Kidney (tissue), 14 donors: ENCODE data around the gene MXRA7. TPM values are rescaled to one million over a fixed set of nuclear protein-coding genes. Genes with fewer than 3 reads are reported as not detected.

Experiments used
- DNase-seq, 5 donors: peaks; one replicate each; pipeline ENCODE4 v3.0.0-alpha.2; 2013 to 2020
- FAIRE-seq: peaks from 2 replicates; lab custom pipeline; 2012; peaks lifted over from hg19 to GRCh38; lab: Jason Lieb, UNC
- H3K27ac ChIP-seq, 2 donors: one replicate each; pipeline ENCODE4 v1.7.0; 2013; ENCODE audit warnings: low read depth in 2 of 2, low read length in 2 of 2, inconsistent platforms in 1 of 2
- H3K27me3 ChIP-seq: one replicate; pipeline ENCODE4 v1.7.1; 2013; ENCODE audit warnings: low read length, inconsistent platforms; ENCODE audit not compliant: control insufficient read depth, insufficient read depth
- H3K36me3 ChIP-seq, 3 donors: one replicate each; pipeline versions ENCODE4 v1.7.0 to v1.7.1; 2013; ENCODE audit warnings: low read length in 3 of 3, control low read depth in 1 of 3, inconsistent platforms in 1 of 3; ENCODE audit not compliant: insufficient read depth in 3 of 3, control insufficient read depth in 2 of 3
- H3K4me1 ChIP-seq, 3 donors: one replicate each; pipeline versions ENCODE4 v1.7.0 to v1.7.1; 2013; ENCODE audit warnings: low read length in 3 of 3, inconsistent platforms in 1 of 3, low read depth in 1 of 3; ENCODE audit not compliant: control insufficient read depth in 2 of 3, insufficient read depth in 2 of 3
- H3K4me3 ChIP-seq, 3 donors: one replicate each; pipeline versions ENCODE4 v1.7.0 to v1.8.1; 2013; ENCODE audit warnings: low read length in 3 of 3, control low read depth in 1 of 3, inconsistent platforms in 1 of 3
- H3K9ac ChIP-seq, 3 donors: one replicate each; pipeline versions ENCODE4 v1.7.0 to v1.7.1; 2013; ENCODE audit warnings: low read length in 3 of 3, control low read depth in 1 of 3, inconsistent platforms in 1 of 3
- H3K9me3 ChIP-seq, 3 donors: one replicate each; pipeline versions ENCODE4 v1.7.0 to v1.7.1; 2013; ENCODE audit warnings: low read length in 3 of 3, control low read depth in 1 of 3, inconsistent platforms in 1 of 3; ENCODE audit not compliant: control insufficient read depth in 2 of 3, insufficient read depth in 1 of 3
- CTCF ChIP-seq: IDR thresholded peaks from 3 replicates; pipeline ENCODE4 v1.5.1; 2012; ENCODE audit warnings: mild to moderate bottlenecking, moderate library complexity, borderline replicate concordance; ENCODE audit not compliant: insufficient read depth; ENCODE audit errors: extremely low read depth
- intact Hi-C: fragments of 100-400 bp; cut with DNase I; formaldehyde crosslinking; loops from one replicate; pipeline ENCODE4 v1.11.1; 2022
- polyA plus RNA-seq: library from polyadenylated mRNA; stranded (reverse); fragments of 350-450 nt; fragmentation: Illumina TruSeq; extraction: RNeasy Lipid Tissue Mini Kit (QIAGEN cat#74804); gene quantifications from one replicate; pipeline ENCODE4 v1.2.3, GENCODE V29; 2014; ENCODE audit warnings: low read depth, low replicate concordance; ENCODE audit not compliant: insufficient read depth
- total RNA-seq: library from RNA; stranded (reverse); fragmentation: NEBNext Ultra II Directional; extraction: Animal tissue kit (Norgen Biotek cat#: 25700); gene quantifications from one replicate; pipeline ENCODE4 v1.2.1, GENCODE V29; 2021
- donor health status: control.
- donor health status: control.
- donor health status: control.
- donor health status: control.
- donor health status: control.
- donor health status: DM: yes; HTN: yes; CAD: no.
- donor health status: Normal renal cell carcinoma (clear cell type).

Gene MXRA7
- total and polyA plus RNA-seq, 2 donors from 2014 or later = 72.4 to 130 TPM

DNA sequence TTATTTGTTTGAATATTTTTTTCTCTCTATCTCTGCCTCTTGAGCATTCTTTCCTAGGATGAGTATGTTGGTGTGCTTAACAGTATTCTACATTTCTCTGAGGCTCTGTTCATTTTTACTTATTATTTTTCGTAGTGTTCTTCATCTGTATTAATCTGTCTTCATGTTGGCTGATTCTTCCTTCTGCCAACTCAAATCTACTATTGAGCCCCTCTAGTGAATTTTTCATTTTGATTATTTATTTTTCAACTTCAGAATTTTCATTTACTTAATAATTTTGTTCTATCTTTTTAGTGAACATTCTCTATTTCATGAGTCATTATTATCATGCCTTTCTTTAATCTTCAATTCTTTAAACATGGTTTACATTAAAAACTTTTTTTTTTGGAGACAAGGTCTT lies 64.1 kb downstream of the MXRA7 start:
- H3K9me3 ChIP-seq = no peaks in the 10 kb centered on the region
- intact Hi-C loops = no loop called here
- H3K27ac ChIP-seq = no peak overlapping the region
- DNase-seq (no peak), FAIRE-seq (no peak)
- no peaks in the 10 kb centered on the region for H3K36me3 ChIP-seq
- H3K4me1 ChIP-seq = peaks cover 0 to 18% (median 5%) of the 10 kb centered on the region in 3 donors
- no peak for TF ChIP-seq CTCF
- H3K9ac ChIP-seq = no peak overlapping the region
- H3K4me3 ChIP-seq = no peak overlapping the region
- H3K27me3 ChIP-seq = no peaks in the 10 kb centered on the region

GRCh38 chr17:76645481-76645880 lies 65.3 kb downstream of the MXRA7 start:
- H3K27ac ChIP-seq = peak overlapping the region; percentile 77 to 81

GRCh38 chr17:76644995-76645394 lies 65.8 kb downstream of the MXRA7 start:
- no peaks in the 10 kb centered on the region for H3K36me3 ChIP-seq
- FAIRE-seq (no peak), DNase-seq (peak in 3 of 5 donors; percentile 46 to 76 (median 68))
- intact Hi-C loops = no loop called here
- peak overlapping the region in 1 of 3 donors; percentile 44 for H3K9ac ChIP-seq
- H3K4me3 ChIP-seq = peak overlapping the region in 1 of 3 donors; percentile 13
- H3K27me3 ChIP-seq = no peaks in the 10 kb centered on the region
- peaks cover 0 to 18% (median 9%) of the 10 kb centered on the region in 3 donors for H3K4me1 ChIP-seq
- TF ChIP-seq CTCF = no peak
- H3K27ac ChIP-seq = peak overlapping the region; percentile 77 to 81
- no peaks in the 10 kb centered on the region for H3K9me3 ChIP-seq

More at GRCh38 chr17:76645481-76645880, 65.3 kb downstream of the MXRA7 start:
- H3K9me3 ChIP-seq = no peaks in the 10 kb centered on the region
- FAIRE-seq = no peak
- TF ChIP-seq CTCF = no peak
- H3K27me3 ChIP-seq = no peaks in the 10 kb centered on the region
- DNase-seq = no peak
- peak overlapping the region in 1 of 3 donors; percentile 13 for H3K4me3 ChIP-seq
- peaks cover 0 to 18% (median 9%) of the 10 kb centered on the region in 3 donors for H3K4me1 ChIP-seq
- peak overlapping the region in 1 of 3 donors; percentile 44 for H3K9ac ChIP-seq
- intact Hi-C loops = no loop called here
- H3K36me3 ChIP-seq = no peaks in the 10 kb centered on the region
